Loucy (cell line): Measurements from ENCODE around the gene TCF19.

ENCODE experiments used
- H2AFZ ChIP-seq: fragments of 200-600 bp; sonication (generic); 2 replicates; pipeline ENCODE4 v1.6.0; 2016; ENCODE audit warnings: antibody characterized with exemption, mild to moderate bottlenecking, low read length, moderate library complexity
- H3F3A ChIP-seq: fragments of 200-600 bp; 2 replicates; pipeline ENCODE4 v1.6.0; 2016; ENCODE audit warnings: antibody characterized with exemption, low read depth, mild to moderate bottlenecking
- H3K27me3 ChIP-seq: fragments of 200-600 bp; sonication (generic); 2 replicates; pipeline ENCODE4 v1.6.1; 2014; ENCODE audit warnings: low read length, mild to moderate bottlenecking; ENCODE audit not compliant: insufficient read depth, poor library complexity, severe bottlenecking
- H3K36me3 ChIP-seq: fragments of 200-600 bp; sonication (generic); 2 replicates; pipeline ENCODE4 v1.6.1; 2016; ENCODE audit warnings: low read length; ENCODE audit not compliant: insufficient read depth
- H3K4me1 ChIP-seq: fragments of 200-600 bp; sonication (generic); 2 replicates; pipeline ENCODE4 v1.5.1; 2014; ENCODE audit warnings: low read length, mild to moderate bottlenecking; ENCODE audit not compliant: insufficient read depth, poor library complexity, severe bottlenecking
- H3K4me2 ChIP-seq: fragments of 200-600 bp; sonication (generic); 2 replicates; pipeline ENCODE4 v1.6.0; 2014; ENCODE audit warnings: antibody characterized with exemption, low read length, low read depth, mild to moderate bottlenecking; ENCODE audit not compliant: poor library complexity, severe bottlenecking
- H3K4me3 ChIP-seq: fragments of 200-600 bp; sonication (generic); 2 replicates; pipeline ENCODE4 v1.5.1; 2014; ENCODE audit warnings: low read length, mild to moderate bottlenecking, mixed read lengths; ENCODE audit not compliant: poor library complexity, severe bottlenecking
- H3K79me2 ChIP-seq: fragments of 200-600 bp; sonication (generic); 2 replicates; pipeline ENCODE4 v1.6.1; 2014; ENCODE audit warnings: low read length; ENCODE audit not compliant: insufficient read depth
- H3K9ac ChIP-seq: fragments of 200-600 bp; sonication (generic); 2 replicates; pipeline ENCODE4 v1.6.0; 2014; ENCODE audit warnings: mild to moderate bottlenecking, low read depth, low read length, moderate library complexity; ENCODE audit not compliant: poor library complexity, severe bottlenecking
- H3K9me2 ChIP-seq: fragments of 200-600 bp; sonication (generic); replicated peaks from 2 replicates; pipeline ENCODE4 v1.6.1; 2016; ENCODE audit warnings: low read depth, low read length, mixed read lengths
- H3K9me3 ChIP-seq: fragments of 200-600 bp; sonication (generic); 2 replicates; pipeline ENCODE4 v1.6.1; 2014; ENCODE audit warnings: mild to moderate bottlenecking, antibody characterized with exemption, low read length, low read depth; ENCODE audit not compliant: insufficient read depth
- H4K20me1 ChIP-seq: fragments of 200-600 bp; sonication (generic); 2 replicates; pipeline ENCODE4 v1.6.0; 2014; ENCODE audit warnings: antibody characterized with exemption, low read length, mild to moderate bottlenecking; ENCODE audit not compliant: insufficient read depth, poor library complexity, severe bottlenecking
- CTCF ChIP-seq: fragments of 200-600 bp; sonication (generic); conservative IDR thresholded peaks from 2 replicates; pipeline ENCODE4 v1.5.1; 2014; ENCODE audit warnings: mild to moderate bottlenecking, antibody characterized with exemption, low read length
- EZH2phosphoT487 ChIP-seq: fragments of 200-600 bp; IDR thresholded peaks from 2 replicates; pipeline ENCODE4 v1.6.1; 2018; ENCODE audit warnings: antibody characterized with exemption, mild to moderate bottlenecking, moderate library complexity, borderline replicate concordance

The TCF19 gene

DNA sequence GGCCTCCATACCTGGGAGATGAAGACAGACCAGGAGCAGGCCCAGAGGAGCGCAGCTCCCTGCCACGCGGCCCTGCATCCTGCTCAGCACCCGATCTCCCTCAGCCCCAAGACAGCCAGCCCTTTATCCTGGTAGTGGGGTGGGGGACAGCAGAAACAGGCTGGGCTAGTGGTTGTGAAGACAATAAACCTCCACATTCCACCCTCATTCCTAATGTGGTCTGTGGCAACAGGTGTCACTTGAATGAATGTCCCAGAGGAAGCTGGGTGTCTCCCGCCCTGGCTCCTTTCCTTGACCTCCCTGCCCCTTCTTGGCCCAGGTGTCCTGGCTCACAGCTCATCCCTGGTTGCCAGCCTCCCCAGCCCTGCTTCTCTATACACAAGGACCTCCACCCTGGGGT, 45.9 kb upstream of the TCF19 start, which contains the start of gene C6orf15:
Gene C6orf15, minus strand, starts transcription at position 98 of the 400 bp plus-strand sequence. Its CDS starts 20 bp downstream, at position 78.
- Histone ChIP-seq H3K4me1 (no peaks in the 10 kb centered on the region), H3K9me3 (no peaks in the 10 kb centered on the region), H3F3A (no peaks in the 10 kb centered on the region), H3K9me2 (no peaks in the 10 kb centered on the region), H3K4me2 (no peak within 1 kb of the TSS), H3K9ac (no peak within 1 kb of the TSS), H3K4me3 (no peak within 1 kb of the TSS), H3K36me3 (no peaks in the 10 kb centered on the region), H3K79me2 (no peaks in the 10 kb centered on the region), H2AFZ (no peak within 1 kb of the TSS), H3K27me3 (no peaks in the 10 kb centered on the region), H4K20me1 (no peaks in the 10 kb centered on the region)
- TF ChIP-seq CTCF, result no peak
- no peak for TF ChIP-seq EZH2phosphoT487

DNA sequence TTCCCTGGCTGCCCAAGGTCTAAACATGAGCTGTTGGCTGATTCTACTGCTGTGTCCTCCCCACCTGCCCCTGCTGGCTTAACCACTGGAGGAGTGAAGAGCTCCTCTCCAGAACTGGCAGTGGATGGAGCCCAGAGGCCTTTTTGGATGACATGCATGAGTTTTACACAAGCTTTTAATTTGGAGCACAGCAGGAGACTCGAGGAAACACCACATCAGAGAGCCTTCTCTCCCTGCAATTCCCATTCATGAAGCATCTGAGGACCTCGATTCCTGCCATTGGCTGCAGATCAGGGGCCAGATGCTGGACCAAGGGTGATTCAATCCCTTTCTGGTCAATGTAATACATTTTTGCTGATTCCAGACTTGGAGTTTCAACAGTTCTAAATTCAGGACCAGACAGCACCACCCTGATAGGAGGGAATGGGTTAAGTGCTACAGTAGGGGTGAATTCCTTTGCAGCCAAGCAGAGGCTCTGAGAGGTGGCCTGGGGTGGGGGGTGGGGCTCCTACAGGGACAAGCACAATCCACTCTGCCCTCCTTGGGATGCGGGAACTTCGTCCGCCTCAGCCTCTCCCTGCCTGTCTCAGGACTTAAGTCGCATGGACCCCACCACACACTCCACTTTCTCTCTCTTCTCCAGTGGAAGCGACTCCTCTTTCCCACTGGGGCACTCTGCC, 44.4 kb upstream of the TCF19 start:
- Histone ChIP-seq H3K9me3 (no peaks in the 10 kb centered on the region), H3K4me2 (no peak overlapping the region), H3K27me3 (no peaks in the 10 kb centered on the region), H3K4me3 (no peak overlapping the region), H3K79me2 (no peaks in the 10 kb centered on the region), H3K9ac (no peak overlapping the region), H3K9me2 (no peaks in the 10 kb centered on the region), H2AFZ (no peak overlapping the region), H3K4me1 (no peaks in the 10 kb centered on the region), H4K20me1 (no peaks in the 10 kb centered on the region), H3K36me3 (no peaks in the 10 kb centered on the region), H3F3A (no peaks in the 10 kb centered on the region)
- no peak for TF ChIP-seq CTCF
- no peak for TF ChIP-seq EZH2phosphoT487

DNA sequence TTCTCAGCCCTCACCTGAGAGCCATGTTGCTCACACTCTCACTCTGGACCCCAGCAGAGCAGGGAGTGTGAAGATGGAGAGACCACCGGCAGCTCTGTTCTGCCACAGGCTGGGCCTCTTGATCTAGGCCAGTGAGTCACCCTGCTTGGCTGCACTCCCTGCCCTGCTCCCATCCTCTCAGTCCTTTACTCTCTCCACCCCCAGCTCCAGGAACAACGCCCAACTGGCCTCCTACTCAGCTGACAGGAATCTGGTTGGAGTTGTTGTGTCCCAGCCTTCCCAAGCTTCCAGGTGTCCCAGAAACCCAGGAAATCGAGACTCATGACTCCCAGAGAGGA, 43.9 kb upstream of the TCF19 start, which contains the start of gene PSORS1C1:
Gene PSORS1C1, plus strand, starts transcription at position 260 of the 338 bp plus-strand sequence. CDS start 14,833 bp downstream, outside the sequence.
- H3K9me2 ChIP-seq, result no peaks in the 10 kb centered on the region
- H3K79me2 ChIP-seq, result no peaks in the 10 kb centered on the region
- no peaks in the 10 kb centered on the region for H3K4me1 ChIP-seq
- H3K4me3 ChIP-seq, result no peak within 1 kb of the TSS
- H3K9ac ChIP-seq, result no peak within 1 kb of the TSS
- peak within 1 kb of the TSS; percentile 65 for H2AFZ ChIP-seq
- H3K36me3 ChIP-seq, result no peaks in the 10 kb centered on the region
- H3K27me3 ChIP-seq, result no peaks in the 10 kb centered on the region
- no peaks in the 10 kb centered on the region for H4K20me1 ChIP-seq
- no peaks in the 10 kb centered on the region for H3F3A ChIP-seq
- H3K4me2 ChIP-seq, result no peak within 1 kb of the TSS
- H3K9me3 ChIP-seq, result no peaks in the 10 kb centered on the region
- TF ChIP-seq EZH2phosphoT487 (no peak), CTCF (no peak)
